A172 (cell line): Measurements from ENCODE around the gene SPRY4. TPM values are rescaled to one million over a fixed set of nuclear protein-coding genes. Genes with fewer than 3 reads are reported as not detected.
"Not testable (repeated sequence)": the region's sequence is repeated elsewhere in the genome, so short reads cannot be mapped to it uniquely, and the experiment has no call there.

Experiments
- DNase-seq: peaks from one replicate; pipeline ENCODE4 v3.0.0-alpha.2; 2015; ENCODE audit warnings: low spot score
- total RNA-seq: library from RNA; depleted of rRNA; stranded (reverse); fragments of >200 nt; shearing (Covaris generic); gene quantifications from 2 replicates; pipeline ENCODE4 v1.2.3, GENCODE V29; 2014; rRNA removed

Gene SPRY4, protein sequence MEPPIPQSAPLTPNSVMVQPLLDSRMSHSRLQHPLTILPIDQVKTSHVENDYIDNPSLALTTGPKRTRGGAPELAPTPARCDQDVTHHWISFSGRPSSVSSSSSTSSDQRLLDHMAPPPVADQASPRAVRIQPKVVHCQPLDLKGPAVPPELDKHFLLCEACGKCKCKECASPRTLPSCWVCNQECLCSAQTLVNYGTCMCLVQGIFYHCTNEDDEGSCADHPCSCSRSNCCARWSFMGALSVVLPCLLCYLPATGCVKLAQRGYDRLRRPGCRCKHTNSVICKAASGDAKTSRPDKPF
- 1.9 and 6.7 TPM in 2 replicates for total RNA-seq

GRCh38 chr5:142324871-142325724, at the start of gene SPRY4:
SPRY4 (minus strand) TSS chr5:142325021; CDS start chr5:142315108, 9,913 bp downstream.
- DNase-seq, result peak; percentile 97

- DNase-seq, result no peak
Measured at GRCh38 chr5:142368529-142368928, 43.7 kb upstream of the SPRY4 start.

GRCh38 chr5:142366007-142366406, 41.2 kb upstream of the SPRY4 start:
- no peak for DNase-seq

GRCh38 chr5:142364251-142365145, 39.7 kb upstream of the SPRY4 start:
- DNase-seq, result peak; percentile 86

GRCh38 chr5:142363619-142363963, 38.8 kb upstream of the SPRY4 start:
- no peak for DNase-seq

DNA sequence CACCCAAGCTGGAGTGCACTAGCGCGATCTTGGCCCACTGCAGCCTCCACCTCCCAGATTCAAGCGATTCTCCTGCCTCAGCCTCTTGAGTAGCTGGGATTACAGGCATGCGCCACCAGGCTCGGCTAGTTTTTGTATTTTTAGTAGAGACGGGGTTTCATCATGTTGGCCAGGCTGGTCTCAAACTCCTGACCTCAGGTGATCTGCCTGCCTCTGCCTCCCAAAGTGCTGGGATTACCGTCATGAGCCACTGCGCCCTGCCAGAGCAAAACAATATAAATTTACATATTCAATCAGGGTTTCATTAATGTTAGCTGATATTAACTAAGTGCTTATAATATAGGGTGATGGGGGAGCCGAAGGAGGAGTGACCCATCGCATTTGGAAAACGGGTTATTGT, 37.4 kb upstream of the SPRY4 start:
- DNase-seq, result not testable (repeated sequence)

DNA sequence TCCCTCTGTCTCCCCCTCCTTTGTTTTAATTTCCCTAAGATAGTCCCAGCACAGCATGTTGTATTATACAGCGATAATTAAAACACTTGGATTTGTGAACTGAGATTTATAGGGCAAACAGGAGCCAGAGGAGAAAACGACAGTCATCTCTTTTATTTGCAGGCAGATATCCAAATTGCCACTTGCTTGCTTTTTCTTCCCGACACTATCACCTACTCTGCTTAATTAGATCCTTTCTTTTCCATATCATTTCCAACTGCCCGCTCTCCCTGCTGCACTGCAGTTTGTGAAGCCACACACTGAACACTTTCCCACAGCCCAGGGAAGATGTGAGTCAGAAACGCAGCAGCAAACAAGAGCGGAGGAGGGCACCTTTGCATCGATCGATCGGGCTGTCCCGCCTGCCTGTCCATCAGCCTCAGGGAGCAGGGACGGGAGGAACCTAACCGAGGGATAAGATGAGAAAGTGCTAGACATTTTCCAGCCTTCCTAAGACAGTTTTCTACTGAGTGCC, 35.8 kb upstream of the SPRY4 start:
- peak; percentile 86 for DNase-seq

DNA sequence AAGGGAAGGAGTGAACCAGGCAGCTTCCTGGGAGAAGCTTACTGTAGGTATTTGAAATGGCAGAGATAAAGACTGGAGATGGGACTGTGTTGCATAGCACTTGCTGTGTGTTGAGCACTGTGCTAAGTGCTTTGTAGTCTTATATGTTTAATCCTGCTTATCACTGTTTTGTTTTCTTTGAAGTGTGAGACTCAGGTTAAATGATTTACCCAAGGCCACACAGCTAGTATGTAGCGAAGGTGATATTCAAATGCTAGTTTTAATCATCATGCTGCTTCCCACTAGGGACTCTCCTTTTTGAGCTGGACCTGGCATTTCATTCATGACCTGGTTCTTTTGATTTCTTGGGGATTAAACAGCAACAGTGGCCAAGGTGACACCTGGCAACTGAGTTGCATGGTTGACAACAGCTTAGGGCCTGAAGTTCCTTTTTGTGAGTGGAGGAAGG, 35.3 kb upstream of the SPRY4 start:
- peak; percentile 13 for DNase-seq

- no peak for DNase-seq
Measured at GRCh38 chr5:142358648-142359047, 33.8 kb upstream of the SPRY4 start.

GRCh38 chr5:142358121-142358520, 33.3 kb upstream of the SPRY4 start:
- no peak for DNase-seq

GRCh38 chr5:142357469-142358090, 32.8 kb upstream of the SPRY4 start:
- no peak for DNase-seq

GRCh38 chr5:142356716-142357468, 32.1 kb upstream of the SPRY4 start:
- DNase-seq, result peak; percentile 91

- DNase-seq, result peak; percentile 31
Measured at GRCh38 chr5:142356349-142356715, 31.5 kb upstream of the SPRY4 start.

GRCh38 chr5:142353071-142353472, 28.3 kb upstream of the SPRY4 start:
- no peak for DNase-seq

DNA sequence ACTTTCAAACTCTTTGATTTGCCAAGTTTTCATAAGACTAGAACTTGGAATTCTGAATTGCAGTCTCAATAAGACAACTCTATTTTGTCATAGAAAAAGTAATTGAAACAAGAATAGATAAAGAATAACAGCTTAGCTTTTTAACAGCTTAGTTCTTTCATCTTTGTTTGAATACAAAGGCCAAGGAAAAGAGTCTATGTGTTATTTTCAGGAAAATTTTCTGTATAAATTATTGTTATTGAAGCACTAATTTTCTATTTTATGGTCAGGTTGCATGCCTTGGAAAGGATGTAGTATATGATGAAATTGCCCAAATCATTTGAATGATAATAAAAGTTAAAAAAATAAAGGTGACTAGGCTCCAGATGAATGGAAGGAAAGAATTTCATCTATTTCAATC, 25.2 kb upstream of the SPRY4 start:
- no peak for DNase-seq

GRCh38 chr5:142346706-142347105, 21.9 kb upstream of the SPRY4 start:
- DNase-seq, result no peak

GRCh38 chr5:142344915-142345314, 20.1 kb upstream of the SPRY4 start:
- DNase-seq, result not testable (repeated sequence)

GRCh38 chr5:142343531-142343930, 18.7 kb upstream of the SPRY4 start:
- no peak for DNase-seq

GRCh38 chr5:142342128-142342981, 17.5 kb upstream of the SPRY4 start:
- peak; percentile 43 for DNase-seq

GRCh38 chr5:142339781-142340180, 15.0 kb upstream of the SPRY4 start:
- no peak for DNase-seq
